Keratinocyte (primary cell): ENCODE measurements around the gene PHF3. TPM values are rescaled to one million over a fixed set of nuclear protein-coding genes. Genes with fewer than 3 reads are reported as not detected.

ENCODE experiments used
- DNase-seq: peaks from one replicate; pipeline ENCODE4 v3.0.0-alpha.2; 2011; ENCODE audit warnings: low read depth, missing footprints, low spot score
- FAIRE-seq: peaks from 2 replicates; lab custom pipeline; 2011; peaks lifted over from hg19 to GRCh38; lab: Jason Lieb, UNC
- H2AFZ ChIP-seq: 2 replicates; pipeline ENCODE4 v1.6.0; 2012; ENCODE audit warnings: low read length, control low read depth, inconsistent platforms; ENCODE audit not compliant: control insufficient read depth
- H3K27ac ChIP-seq: 2 replicates; pipeline ENCODE4 v1.5.1; 2011; ENCODE audit warnings: low read length; ENCODE audit not compliant: control insufficient read depth, insufficient read depth
- H3K27me3 ChIP-seq: 3 replicates; pipeline ENCODE4 v1.6.0; 2011; ENCODE audit warnings: low read length; ENCODE audit not compliant: control insufficient read depth, insufficient read depth; ENCODE audit errors: extremely low read depth
- H3K36me3 ChIP-seq, 2 experiments: 2 replicates in 1 of 2; 3 replicates in 1 of 2; pipeline ENCODE4 v1.5.1; 2011; ENCODE audit warnings: low read length in 2 of 2, mild to moderate bottlenecking in 1 of 2; ENCODE audit not compliant: control insufficient read depth in 2 of 2, insufficient read depth in 2 of 2; ENCODE audit errors: extremely low read depth in 1 of 2
- H3K4me1 ChIP-seq: 3 replicates; pipeline ENCODE4 v1.5.1; 2011; ENCODE audit warnings: low read length; ENCODE audit not compliant: control insufficient read depth, insufficient read depth; ENCODE audit errors: extremely low read depth
- H3K4me2 ChIP-seq: 3 replicates; pipeline ENCODE4 v1.6.0; 2011; ENCODE audit warnings: low read depth, low read length; ENCODE audit not compliant: control insufficient read depth, insufficient read depth; ENCODE audit errors: extremely low read depth
- H3K4me3 ChIP-seq, 3 experiments: fragments of 200-600 bp in 1 of 3; sonication (generic) in 1 of 3; 2 replicates in 2 of 3; 3 replicates in 1 of 3; pipeline ENCODE4 v1.5.1; 2011 to 2016; ENCODE audit warnings: low read length in 3 of 3, mild to moderate bottlenecking in 3 of 3, control low read depth in 2 of 3, inconsistent platforms in 1 of 3, low read depth in 1 of 3, mixed read lengths in 1 of 3, mixed run types in 1 of 3, moderate library complexity in 1 of 3; ENCODE audit not compliant: control insufficient read depth in 2 of 3, insufficient read depth in 2 of 3; ENCODE audit errors: extremely low read depth in 1 of 3
- H3K79me2 ChIP-seq: 2 replicates; pipeline ENCODE4 v1.6.0; 2012; ENCODE audit warnings: low read length; ENCODE audit not compliant: control insufficient read depth, insufficient read depth
- H3K9ac ChIP-seq: 3 replicates; pipeline ENCODE4 v1.6.0; 2011; ENCODE audit warnings: low read length; ENCODE audit not compliant: control insufficient read depth, insufficient read depth; ENCODE audit errors: extremely low read depth
- H3K9me1 ChIP-seq: 3 replicates; pipeline ENCODE4 v1.6.0; 2011; ENCODE audit warnings: low read length; ENCODE audit not compliant: control insufficient read depth, insufficient read depth; ENCODE audit errors: extremely low read depth
- H3K9me3 ChIP-seq: 2 replicates; pipeline ENCODE4 v1.5.1; 2012; ENCODE audit warnings: low read depth, low read length; ENCODE audit not compliant: control insufficient read depth
- H4K20me1 ChIP-seq: 3 replicates; pipeline ENCODE4 v1.6.0; 2011; ENCODE audit warnings: low read length; ENCODE audit not compliant: control insufficient read depth, insufficient read depth; ENCODE audit errors: extremely low read depth
- CTCF ChIP-seq, 3 experiments: IDR thresholded peaks in 1 of 3; conservative IDR thresholded peaks in 1 of 3; optimal IDR thresholded peaks in 1 of 3; 2 replicates in 2 of 3; 3 replicates in 1 of 3; pipeline versions ENCODE3 to v1.5.1; 2011; ENCODE audit warnings: low read length in 3 of 3, mild to moderate bottlenecking in 3 of 3, moderate library complexity in 2 of 3, control low read depth in 1 of 3, inconsistent platforms in 1 of 3; ENCODE audit not compliant: insufficient read depth in 2 of 3; ENCODE audit errors: extremely low read depth in 1 of 3
- EZH2 ChIP-seq: IDR thresholded peaks from one replicate; pipeline ENCODE4 v1.6.1; 2012; ENCODE audit warnings: inconsistent platforms, mild to moderate bottlenecking, low read length, moderate library complexity
- dilution Hi-C: fragments of 300-500 bp; cut with MboI; formaldehyde crosslinking; loops from one replicate; pipeline ENCODE4 v1.7.0; 2020; ENCODE audit warnings: low sequenced_read_pairs; ENCODE audit not compliant: extremely low pct_ligation_motif_present
- polyA plus RNA-seq, 5 experiments: library from polyadenylated mRNA; depleted of rRNA in 3 of 5; stranded (reverse) in 3 of 5; stranded (forward) in 1 of 5; unstranded in 1 of 5; fragments of >200 nt; gene quantifications; 1 replicate in 1 of 5; 2 replicates in 3 of 5; 3 replicates in 1 of 5; pipeline versions ENCODE4 v1.2.1 to v1.2.3, GENCODE V29; 2011 to 2012; ENCODE audit warnings: missing spikeins in 2 of 5, low read depth in 1 of 5, low replicate concordance in 1 of 5

The PHF3 gene
- polyA plus RNA-seq, 1 donor (not counting 4 experiments of a cell fraction or from before 2014, with no cell fraction given) = 13.7 TPM

- Histone ChIP-seq H3K9ac (no peak overlapping the region), H4K20me1 (no peaks in the 10 kb centered on the region), H3K27me3 (no peaks in the 10 kb centered on the region), H3K27ac (no peak overlapping the region), H3K36me3 (no peaks in the 10 kb centered on the region), H3K4me2 (no peak overlapping the region), H3K79me2 (no peaks in the 10 kb centered on the region), H2AFZ (no peak overlapping the region), H3K4me1 (peaks cover 26% of the 10 kb centered on the region), H3K9me1 (no peaks in the 10 kb centered on the region), H3K4me3 (no peak overlapping the region), H3K9me3 (no peaks in the 10 kb centered on the region)
- TF ChIP-seq CTCF (optimal IDR thresholded peaks at IDR 0.05 in 1 of 3, IDR thresholded peaks at IDR 0.05 in 1 of 3, conservative IDR thresholded peaks at IDR 0.05 in 1 of 3; ENCODE audit: extremely low read depth in 1 of 3, insufficient read depth in 2 of 3, low read length in 3 of 3) (no peak), EZH2 (no peak)
- dilution Hi-C loops = no loop called here
- DNase-seq = peak; percentile 15
- FAIRE-seq = peak; percentile 76
Observed at GRCh38 chr6:63740709-63741108, 105.1 kb downstream of the PHF3 start.

GRCh38 chr6:63742060-63742459 lies 106.5 kb downstream of the PHF3 start:
- Histone ChIP-seq H3K36me3 (no peaks in the 10 kb centered on the region), H3K4me3 (no peak overlapping the region), H4K20me1 (no peaks in the 10 kb centered on the region), H3K9me1 (no peaks in the 10 kb centered on the region), H3K4me1 (peaks cover 26% of the 10 kb centered on the region), H3K27ac (no peak overlapping the region), H3K9ac (no peak overlapping the region), H3K79me2 (no peaks in the 10 kb centered on the region), H2AFZ (no peak overlapping the region), H3K27me3 (no peaks in the 10 kb centered on the region), H3K9me3 (no peaks in the 10 kb centered on the region), H3K4me2 (peak overlapping the region; percentile 8)
- no peak for TF ChIP-seq EZH2
- TF ChIP-seq CTCF (optimal IDR thresholded peaks at IDR 0.05 in 1 of 3, IDR thresholded peaks at IDR 0.05 in 1 of 3, conservative IDR thresholded peaks at IDR 0.05 in 1 of 3; ENCODE audit: extremely low read depth in 1 of 3, insufficient read depth in 2 of 3, low read length in 3 of 3) = no peak
- peak; percentile 88 for FAIRE-seq
- no peak for DNase-seq
- dilution Hi-C loops = no loop called here
